GM18870 (cell line): ENCODE results near the gene ADGRG3.

Source experiments
- ATAC-seq: cut with Tn5 transposase; IDR thresholded peaks from one replicate; pipeline ENCODE4 v1.9.1; 2021; ENCODE audit warnings: moderate library complexity; ENCODE audit not compliant: unreplicated experiment

The ADGRG3 gene

DNA sequence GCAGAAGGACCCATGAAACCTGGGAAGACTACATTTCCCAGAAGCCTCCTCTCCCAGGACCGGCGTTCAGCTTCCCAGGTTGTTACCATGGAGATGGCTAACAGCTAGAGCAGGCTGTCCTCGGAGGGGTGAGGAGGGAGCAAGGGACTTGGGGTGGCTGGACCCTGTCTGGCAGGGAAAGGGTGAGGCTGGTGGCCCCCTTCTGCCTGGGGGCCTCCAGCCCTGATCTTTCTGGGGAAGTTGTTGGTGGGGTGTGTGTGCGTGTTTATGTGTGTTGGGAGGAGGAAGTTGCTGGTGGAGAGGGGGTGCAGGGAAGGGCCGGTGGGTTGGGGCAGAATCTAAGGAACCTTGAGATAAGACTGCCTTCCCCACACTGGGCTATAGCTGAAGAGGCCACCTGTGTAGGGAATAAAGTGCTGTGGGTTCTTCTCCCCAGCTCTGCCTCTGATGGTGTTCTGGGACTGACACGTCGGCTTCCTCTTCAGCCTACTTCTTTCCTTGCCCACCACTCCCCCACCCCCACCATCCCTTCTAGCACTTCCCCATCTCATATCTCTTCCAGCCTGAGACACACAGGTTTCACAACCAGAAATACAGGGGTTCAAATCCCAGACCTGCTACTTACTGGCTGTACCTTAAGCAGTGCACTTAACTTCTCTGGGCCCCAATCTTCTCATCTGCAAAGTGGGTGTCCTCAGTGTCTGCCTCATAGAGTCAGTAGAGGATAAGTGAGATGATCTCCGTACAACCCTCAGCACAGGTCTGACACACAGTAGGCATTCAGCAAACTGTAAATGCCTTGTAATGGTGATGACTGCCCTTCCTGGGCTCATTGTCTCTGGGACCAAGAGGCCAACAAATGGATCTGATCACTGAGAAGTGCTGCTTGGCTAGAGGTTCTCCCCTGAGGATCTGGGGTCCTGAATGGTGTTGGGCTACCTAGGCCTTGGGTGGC, 26.9 kb downstream of the ADGRG3 start, which contains the start of gene DRC7:
TSS of gene DRC7 (plus strand) at position 82 of the 955 bp plus-strand sequence. CDS start 3,144 bp downstream, outside the sequence.
- no peak for ATAC-seq

DNA sequence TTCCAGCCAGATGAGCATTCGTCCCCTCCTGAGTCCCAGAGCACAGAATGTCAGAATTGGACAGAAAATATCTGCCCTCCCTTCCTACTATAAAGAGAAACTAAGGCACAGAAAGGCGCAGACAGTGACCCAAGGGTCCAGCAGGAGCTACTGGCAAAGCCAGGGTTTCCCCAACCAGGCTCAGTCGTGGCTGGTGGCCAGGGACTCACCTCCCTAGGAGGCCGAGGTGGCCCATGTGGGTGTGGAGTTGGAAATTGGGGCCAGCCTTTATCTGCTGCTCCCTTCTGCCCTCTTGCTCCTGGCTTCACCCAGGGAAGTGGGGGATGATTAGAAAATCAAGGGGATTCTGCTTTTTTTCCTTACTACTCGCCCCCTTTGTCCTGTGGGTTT, 27.6 kb downstream of the ADGRG3 start:
- ATAC-seq = no peak

DNA sequence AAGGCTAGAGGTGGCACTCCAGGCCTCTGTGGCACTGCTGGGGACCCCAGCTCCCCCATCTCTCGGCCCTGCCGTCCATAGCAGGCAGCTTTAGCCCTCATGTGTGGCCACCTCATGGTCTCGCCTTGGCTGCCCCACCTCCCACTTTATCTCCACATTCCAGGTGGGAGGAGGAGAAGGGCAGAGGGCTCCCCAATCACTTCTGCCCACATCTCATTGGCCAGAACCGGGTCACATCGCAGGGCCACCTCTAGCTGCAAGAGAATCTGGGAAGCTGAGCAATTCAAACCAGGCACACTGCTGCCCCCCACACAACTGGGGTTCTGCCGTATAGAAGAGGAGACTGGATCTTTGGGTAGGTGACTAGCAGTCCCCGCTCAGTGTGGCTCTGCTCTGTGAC, 28.1 kb downstream of the ADGRG3 start:
- no peak for ATAC-seq

DNA sequence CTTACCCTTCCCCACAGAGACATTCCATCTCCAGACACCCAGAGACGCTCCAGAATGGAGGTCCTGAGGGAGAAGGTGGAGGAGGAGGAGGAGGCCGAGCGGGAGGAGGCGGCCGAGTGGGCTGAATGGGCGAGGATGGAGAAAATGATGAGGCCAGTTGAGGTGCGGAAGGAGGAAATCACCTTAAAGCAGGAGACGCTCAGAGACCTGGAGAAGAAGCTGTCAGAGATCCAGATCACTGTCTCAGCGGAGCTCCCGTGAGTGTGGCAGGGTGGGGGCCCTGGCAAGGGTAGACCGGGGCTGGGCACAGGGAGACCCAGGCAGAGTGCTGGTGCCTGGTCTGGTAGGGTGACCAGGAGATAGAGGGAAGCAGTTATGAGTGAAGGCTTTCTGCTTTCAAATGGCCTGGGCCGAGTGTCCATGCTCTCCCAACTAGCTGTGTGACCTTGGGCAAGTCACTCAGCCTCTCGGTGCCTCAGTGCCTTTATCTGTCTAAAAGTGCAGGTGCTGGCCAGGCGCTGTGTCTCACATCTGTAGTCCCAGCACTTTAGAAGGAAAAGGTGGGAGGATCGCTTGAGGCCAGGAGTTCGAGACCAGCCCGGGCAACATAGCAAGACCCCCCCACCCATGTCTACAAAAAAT, 29.9 kb downstream of the ADGRG3 start:
- ATAC-seq = no peak

DNA sequence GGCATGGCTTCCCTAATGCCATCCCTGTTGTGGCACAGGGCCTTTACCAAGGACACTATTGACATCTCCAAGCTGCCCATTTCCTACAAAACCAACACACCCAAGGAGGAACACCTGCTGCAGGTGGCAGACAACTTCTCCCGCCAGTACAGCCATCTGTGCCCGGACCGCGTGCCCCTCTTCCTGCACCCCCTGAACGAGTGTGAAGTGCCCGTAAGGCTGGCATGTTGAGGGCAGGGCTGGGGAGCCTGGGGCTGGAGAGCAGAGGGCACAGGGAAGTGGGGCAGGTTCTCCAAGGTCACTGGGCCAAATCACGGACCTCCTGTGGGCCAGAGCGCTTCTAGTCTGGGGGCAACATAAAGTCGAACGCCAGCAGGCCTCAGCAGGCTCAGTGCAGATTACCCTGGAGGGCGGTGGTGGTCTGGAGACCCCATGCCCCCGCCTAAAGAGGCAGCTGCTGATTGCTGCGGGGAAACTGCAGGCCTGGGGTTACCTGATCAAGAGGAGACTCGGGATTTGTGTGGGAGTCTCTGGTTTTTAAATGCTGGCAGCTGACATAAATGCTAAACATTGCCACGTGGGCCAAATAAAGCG, 30.8 kb downstream of the ADGRG3 start:
- ATAC-seq = no peak

DNA sequence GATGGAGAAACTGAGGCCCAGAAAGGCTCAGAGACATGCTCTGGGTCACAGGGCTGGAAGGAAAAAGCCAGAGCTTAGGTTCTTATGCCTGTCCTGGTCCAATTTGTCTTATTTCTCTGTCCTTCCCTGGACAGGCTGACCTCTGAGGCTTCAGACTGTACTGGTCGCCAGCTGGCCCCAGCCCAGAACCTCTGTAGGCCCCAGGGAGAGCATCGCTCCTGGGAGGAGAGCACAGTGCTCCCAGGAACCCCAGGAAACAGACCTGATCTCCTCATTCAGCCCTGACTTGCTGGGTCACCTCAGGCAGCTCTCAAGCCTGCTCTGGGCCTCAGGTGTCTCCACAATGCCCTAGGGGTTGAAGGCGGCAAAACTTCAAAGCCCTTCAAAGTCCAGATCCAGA, 31.4 kb downstream of the ADGRG3 start:
- ATAC-seq = no peak

DNA sequence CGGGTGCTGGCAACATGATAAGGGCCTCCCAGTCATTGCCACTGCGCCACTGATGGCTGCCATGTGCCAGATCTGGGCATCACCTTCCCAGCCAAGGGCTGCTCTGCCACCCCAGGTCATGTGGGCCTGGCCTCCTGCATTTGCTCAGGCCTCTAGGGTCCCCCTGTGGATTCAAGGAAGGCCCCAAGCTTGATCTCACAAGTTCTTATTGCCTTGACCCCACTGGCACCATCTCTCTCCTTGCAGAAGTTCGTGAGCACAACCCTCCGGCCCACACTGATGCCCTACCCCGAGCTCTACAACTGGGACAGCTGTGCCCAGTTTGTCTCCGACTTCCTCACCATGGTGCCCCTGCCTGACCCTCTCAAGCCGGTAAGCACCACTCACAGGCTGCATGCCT, 31.8 kb downstream of the ADGRG3 start:
- ATAC-seq = no peak

DNA sequence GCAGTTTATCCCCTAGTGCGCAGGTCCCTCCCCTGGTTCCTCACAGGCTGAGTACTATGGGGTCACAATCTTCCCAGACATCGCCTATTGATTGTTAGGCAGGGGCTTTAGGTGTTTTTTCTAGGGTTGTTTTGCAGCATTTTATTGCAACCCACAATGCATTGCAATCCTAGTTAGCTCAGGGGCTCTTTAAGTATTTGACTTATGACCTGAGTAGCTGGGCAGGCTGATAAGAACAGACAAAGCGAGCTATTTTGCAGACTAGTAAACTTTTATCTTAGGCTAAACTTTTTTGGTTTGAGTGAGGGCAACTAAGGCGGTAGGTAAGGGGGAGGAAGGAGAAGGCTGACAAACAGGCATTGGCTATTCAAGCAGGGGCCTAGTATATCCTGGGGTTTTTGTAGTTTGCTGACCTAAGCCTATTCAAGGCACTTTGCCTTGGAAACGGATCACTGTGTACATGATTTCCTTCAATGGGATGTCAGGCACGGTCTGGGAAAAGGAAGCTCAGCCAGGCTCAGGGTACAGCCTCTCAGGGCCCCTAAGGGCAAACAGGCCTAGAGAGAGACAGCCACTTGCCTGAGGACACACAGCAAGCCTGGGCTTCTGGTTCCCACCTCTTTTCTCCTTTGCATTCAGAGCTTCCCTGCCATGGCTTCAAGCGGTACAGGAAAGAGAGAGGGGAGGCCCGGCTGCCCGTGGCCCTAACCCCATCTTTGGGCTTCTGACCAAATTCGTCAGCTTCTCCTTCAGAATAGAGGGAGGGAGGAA, 32.9 kb downstream of the ADGRG3 start:
- ATAC-seq = no peak

DNA sequence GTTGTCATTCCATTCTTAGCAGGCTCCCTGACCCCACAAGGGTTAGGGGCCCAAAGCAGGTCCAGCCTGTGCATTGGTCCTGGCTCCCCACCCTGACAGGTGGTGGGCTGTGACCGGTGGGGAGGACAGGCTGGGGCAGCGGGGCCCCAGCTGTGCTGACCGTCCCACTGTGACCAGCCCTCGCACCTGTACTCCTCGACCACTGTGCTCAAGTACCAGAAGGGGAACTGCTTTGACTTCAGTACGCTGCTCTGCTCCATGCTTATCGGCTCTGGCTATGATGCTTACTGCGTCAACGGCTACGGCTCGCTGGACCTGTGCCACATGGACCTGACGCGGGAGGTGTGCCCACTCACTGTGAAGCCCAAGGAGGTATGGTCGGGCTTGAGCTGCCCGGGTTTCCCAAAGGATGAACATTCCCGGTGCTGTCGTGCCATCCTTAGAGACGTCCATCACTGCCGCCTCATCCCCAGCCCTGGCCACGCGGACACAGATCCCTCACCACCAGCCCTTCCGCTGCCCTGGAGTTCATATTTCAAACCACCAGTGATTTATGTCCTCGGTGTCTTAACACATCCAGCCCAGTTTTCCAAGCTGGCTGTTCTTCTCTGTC, 33.8 kb downstream of the ADGRG3 start:
- no peak for ATAC-seq

DNA sequence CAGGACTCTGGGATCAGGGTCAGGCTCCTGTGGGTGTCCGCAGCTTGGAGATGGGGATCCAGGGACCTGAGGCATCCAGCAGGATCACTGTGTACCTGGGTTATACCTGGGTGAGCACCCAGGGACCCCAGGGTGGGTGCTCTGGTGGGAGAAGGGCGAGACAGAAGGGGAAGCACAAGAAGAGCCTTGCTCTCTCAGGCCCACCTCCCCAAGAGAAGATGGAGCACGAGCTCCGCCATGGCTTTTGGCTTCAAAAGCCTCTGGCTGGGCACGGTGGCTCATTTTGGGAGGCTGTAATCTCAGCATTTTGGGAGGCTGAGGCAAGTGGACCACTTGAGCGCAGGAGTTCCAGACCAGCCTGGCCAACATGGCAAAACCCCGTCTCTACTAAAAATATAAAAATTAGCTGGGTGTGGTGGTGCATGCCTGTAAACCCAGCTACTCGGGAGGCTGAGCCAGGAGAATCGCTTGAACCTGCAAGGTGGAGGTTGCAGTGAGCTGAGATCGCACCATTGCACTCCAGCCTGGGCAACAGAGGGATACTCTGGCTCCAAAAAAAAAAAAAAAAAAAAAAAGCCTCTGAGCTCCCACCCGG, 35.4 kb downstream of the ADGRG3 start:
- no peak for ATAC-seq

DNA sequence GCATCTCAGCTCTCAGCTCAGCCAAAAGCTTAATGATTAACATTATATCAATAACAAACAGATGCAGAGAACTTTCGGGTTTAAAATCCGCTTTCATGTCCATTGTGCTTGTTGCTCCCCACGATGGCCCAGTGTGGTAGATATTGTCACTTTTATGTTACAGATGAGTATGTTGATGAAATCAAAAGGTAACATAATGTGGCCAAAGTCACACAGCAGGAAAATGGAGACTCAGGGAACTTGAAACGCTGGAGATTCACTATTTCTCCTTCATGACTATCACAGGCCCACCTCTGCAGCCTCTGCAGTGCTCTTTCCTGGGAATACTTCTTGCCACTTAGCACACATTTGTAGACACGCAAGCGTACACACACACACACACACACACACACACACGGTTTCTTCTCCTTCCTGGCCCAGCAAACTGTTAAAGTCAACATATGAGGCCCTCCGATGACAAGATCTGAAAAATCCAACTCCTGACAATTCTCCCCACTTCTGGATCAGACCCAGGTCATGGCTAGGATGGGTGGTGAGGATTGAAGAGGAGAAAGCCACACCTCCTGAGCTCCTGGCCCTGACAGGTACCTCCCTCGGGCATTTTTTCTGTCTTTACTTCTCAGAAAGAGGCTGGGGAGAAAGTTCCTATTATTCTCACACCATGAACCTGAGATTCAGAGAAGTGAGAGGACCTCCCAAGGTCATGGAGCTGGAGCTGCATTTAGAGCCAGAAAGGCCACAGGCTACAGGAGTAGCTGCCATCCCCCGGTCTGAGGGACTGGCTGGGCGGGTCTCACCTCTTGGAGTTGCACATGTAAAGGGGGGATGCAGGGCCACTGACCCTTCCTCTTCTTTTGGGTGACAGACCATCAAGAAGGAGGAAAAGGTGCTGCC, 36.2 kb downstream of the ADGRG3 start:
- no peak for ATAC-seq

DNA sequence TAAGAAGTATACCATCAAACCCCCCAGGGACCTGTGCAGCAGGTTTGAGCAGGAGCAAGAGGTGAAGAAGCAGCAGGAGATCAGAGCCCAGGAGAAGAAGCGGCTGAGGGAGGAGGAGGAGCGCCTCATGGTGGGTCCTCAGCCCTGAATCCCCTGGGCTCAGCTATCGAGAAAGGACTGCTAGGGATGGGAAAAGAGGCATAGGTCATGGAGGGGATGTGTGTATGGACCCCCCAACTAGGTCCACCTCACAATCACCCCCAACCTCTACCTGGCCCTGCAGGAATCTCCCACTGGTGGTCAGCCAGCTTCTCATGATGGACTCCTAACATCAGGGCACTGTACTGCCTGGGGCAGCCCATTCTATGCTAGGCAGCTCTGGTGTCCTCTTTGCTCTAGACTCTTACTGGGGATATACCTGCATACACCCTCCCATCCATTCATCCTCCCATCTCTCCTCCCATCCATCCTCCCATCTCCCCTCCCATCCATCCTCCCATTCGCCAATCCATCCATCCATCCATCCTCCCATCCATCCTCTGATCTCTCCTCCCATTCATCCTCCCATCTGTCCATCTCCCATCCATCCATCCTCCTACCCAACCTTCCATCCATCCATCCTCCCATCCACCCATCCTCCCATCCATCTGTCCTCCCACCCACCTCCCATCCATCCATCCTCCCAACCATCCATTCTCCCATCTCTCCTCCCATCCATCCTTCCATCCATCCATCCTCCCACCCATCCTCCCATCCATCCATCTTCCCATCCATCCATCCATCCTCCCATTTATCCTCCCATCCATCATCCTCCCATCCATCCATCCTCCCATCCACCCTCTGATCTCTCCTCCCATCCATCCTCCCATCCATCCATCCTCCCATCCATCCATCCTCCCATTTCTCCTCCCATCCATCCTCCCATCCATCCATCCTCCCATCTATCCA, 37.1 kb downstream of the ADGRG3 start:
- no peak for ATAC-seq

DNA sequence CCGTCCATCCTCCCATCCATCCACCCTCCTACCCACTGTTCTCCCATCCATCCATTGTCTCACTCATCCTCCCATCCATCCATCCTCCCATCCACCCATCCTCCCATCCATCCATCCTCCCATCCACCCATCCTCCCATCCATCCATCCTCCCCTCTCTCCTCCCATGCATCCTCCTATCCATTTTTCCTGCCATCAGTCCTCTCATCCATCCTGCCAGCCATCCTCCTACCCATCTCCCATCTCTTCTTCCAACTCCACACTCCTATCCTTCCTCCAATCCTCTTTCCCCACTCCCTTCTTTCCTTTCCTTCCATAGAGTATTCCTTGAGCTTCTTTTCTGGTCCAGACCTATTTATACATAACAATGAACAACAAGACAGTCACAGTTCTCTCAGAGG, 38.6 kb downstream of the ADGRG3 start:
- ATAC-seq = no peak

DNA sequence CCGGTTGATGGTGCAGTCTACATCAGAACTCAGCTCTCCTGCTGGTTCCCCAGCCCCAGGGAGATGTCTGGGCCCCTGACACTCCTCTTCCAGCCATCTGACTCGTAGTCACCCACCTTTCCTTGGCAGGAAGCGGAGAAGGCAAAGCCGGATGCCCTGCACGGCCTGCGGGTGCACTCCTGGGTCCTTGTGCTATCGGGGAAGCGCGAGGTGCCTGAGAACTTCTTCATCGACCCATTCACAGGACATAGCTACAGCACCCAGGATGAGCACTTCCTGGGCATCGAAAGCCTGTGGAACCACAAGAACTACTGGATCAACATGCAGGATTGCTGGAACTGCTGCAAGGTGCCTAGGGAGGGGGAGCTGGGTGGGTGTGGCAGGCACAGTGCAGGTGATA, 39.2 kb downstream of the ADGRG3 start:
- no peak for ATAC-seq

DNA sequence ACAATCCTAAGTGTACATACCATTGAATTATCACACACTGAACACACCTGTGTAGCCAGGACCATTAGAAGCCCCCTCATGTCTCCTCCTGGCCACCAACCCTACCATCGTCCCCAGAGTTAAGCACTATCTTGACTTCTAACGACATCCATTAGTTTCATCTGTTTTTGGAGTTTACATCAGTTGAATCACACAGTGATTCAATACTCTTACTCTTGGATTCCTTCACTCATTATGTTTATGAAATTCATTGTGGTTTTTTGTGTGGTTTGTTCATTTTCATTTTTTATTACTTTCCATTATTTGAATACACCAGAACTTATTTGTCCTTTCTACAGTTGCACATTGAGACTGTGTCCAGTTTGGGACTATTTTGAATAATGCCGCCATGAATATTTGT, 40.1 kb downstream of the ADGRG3 start:
- no peak for ATAC-seq

DNA sequence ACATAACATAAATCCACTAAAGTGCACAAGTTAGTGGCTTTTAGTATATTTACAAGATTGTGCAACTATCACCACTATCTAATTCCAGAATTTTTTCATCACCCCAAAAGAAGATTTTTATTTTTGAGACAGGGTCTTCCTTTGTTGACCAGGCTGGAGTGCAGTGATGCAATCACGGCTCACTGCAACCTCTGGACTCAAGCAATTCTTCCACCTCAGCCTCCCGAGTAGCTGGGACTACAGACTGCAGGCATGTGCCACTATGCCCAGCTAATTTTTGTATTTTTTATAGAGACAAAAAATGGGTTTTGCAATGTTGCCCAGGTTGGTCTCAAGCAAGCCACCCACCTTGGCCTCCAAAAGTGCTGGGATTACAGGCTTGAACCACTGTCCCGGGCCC, 41.6 kb downstream of the ADGRG3 start:
- no peak for ATAC-seq

DNA sequence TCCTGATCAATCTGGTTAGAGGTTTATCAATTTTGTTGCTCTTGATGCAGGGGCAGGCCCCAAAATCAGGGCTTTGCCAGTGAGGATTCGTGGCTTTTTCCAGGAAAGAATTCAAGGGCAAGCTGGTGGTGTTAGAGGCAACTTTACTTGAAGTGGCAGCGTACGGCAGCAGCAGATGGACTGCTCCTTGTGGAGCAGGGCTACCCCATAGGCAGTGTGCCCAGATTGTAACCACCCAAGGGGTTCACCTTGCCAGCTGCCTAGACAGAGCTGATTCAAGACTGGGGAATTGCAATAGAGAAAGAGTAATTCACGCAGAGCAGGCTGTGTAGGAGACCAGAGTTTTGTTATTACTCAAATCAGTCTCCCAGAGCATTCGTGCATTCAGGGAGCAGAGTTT, 43.2 kb downstream of the ADGRG3 start:
- ATAC-seq = no peak

DNA sequence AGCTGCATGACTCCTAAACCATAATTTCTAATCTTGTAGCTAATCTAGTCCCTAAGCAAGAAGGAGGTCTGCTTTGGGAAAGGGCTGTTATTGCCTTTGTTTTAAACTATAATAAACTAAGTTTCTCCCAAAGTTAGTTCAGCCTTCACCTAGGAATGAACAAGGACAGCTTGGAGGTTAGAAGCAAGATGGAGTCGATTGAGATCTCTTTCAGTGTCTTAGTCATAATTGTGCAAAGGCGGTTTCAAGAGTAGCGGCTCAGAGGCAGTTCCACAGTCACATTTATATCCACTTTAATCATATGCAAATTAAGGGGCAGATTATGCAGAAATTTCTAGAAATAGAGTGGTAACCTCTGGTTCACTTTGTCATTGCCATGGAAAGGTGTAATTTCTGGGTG, 43.9 kb downstream of the ADGRG3 start:
- ATAC-seq = no peak
